ENCODE data around the gene ATXN7L2. TPM values are rescaled to one million over a fixed set of nuclear protein-coding genes. Genes with fewer than 3 reads are reported as not detected.
"Not testable (repeated sequence)": the region's sequence is repeated elsewhere in the genome, so short reads cannot be mapped to it uniquely, and the experiment has no call there.

The ATXN7L2 gene
- total RNA-seq, 2 experiments from 2014 or later = 11.2 to 13.7 TPM

GRCh38 chr1:109443476-109443875 lies 40.2 kb upstream of the ATXN7L2 start:
- H3K27me3 Mint-ChIP-seq = peaks cover 13% of the 10 kb centered on the region
- TF ChIP-seq CTCF (IDR thresholded peaks at IDR 0.05) = no peak
- H3K36me3 Mint-ChIP-seq (ENCODE audit: low read depth) = no peaks in the 10 kb centered on the region
- ChIA-PET POLR2A (interaction anchor here (1.0 kb wide), 1 partner anchor 458 kb away, joined by 3 read pairs; no protein-coding TSS in a partner anchor), CTCF (interaction anchor here (2.5 kb wide), 1 partner anchor 89 kb away, joined by 6 read pairs; no protein-coding TSS in a partner anchor)
- intact Hi-C loops (cut with micrococcal nuclease) = no loop called here
- no peak overlapping the region for H3K27ac Mint-ChIP-seq
- ATAC-seq = no peak
- H3K4me1 Mint-ChIP-seq (ENCODE audit: low read depth) = no peaks in the 10 kb centered on the region
- H3K4me3 Mint-ChIP-seq = no peak overlapping the region
- DNase-seq = no peak
- no peaks in the 10 kb centered on the region for H3K9me3 Mint-ChIP-seq

GRCh38 chr1:109444346-109444745 lies 39.4 kb upstream of the ATXN7L2 start:
- CTCF ChIA-PET = interaction anchor here (2.5 kb wide), 1 partner anchor 88 kb away, joined by 6 read pairs; no protein-coding TSS in a partner anchor
- H3K9me3 Mint-ChIP-seq = no peaks in the 10 kb centered on the region
- H3K27ac Mint-ChIP-seq = no peak overlapping the region
- H3K4me3 Mint-ChIP-seq = no peak overlapping the region
- no peaks in the 10 kb centered on the region for H3K4me1 Mint-ChIP-seq (ENCODE audit: low read depth)
- ATAC-seq = no peak
- no peak for TF ChIP-seq CTCF (IDR thresholded peaks at IDR 0.05)
- peaks cover 13% of the 10 kb centered on the region for H3K27me3 Mint-ChIP-seq
- DNase-seq = no peak
- intact Hi-C loops (cut with micrococcal nuclease) = no loop called here
- no peaks in the 10 kb centered on the region for H3K36me3 Mint-ChIP-seq (ENCODE audit: low read depth)
- POLR2A ChIA-PET = interaction anchor here (1.0 kb wide), 1 partner anchor 459 kb away, joined by 3 read pairs; no protein-coding TSS in a partner anchor

GRCh38 chr1:109445949-109446695 lies 37.6 kb upstream of the ATXN7L2 start:
- ATAC-seq; H3K4me1 Mint-ChIP-seq (ENCODE audit: low read depth); H3K27ac Mint-ChIP-seq; H3K36me3 Mint-ChIP-seq (ENCODE audit: low read depth); DNase-seq; intact Hi-C loops (cut with micrococcal nuclease); H3K9me3 Mint-ChIP-seq; H3K4me3 Mint-ChIP-seq; CTCF ChIA-PET: not testable (repeated sequence)
- POLR2A ChIA-PET = interaction anchor here (0.7 kb wide), 1 partner anchor 291 kb away, joined by 3 read pairs; no protein-coding TSS in a partner anchor
- peaks cover 20% of the 10 kb centered on the region for H3K27me3 Mint-ChIP-seq

GRCh38 chr1:109447524-109447923 lies 36.2 kb upstream of the ATXN7L2 start:
- POLR2A ChIA-PET = no interaction called here
- TF ChIP-seq CTCF (IDR thresholded peaks at IDR 0.05) = no peak
- H3K4me3 Mint-ChIP-seq = no peak overlapping the region
- H3K27me3 Mint-ChIP-seq = peaks cover 24% of the 10 kb centered on the region
- intact Hi-C loops (cut with micrococcal nuclease) = no loop called here
- DNase-seq (no peak), ATAC-seq (no peak)
- CTCF ChIA-PET = no interaction called here
- no peaks in the 10 kb centered on the region for H3K4me1 Mint-ChIP-seq (ENCODE audit: low read depth)
- no peak overlapping the region for H3K27ac Mint-ChIP-seq
- H3K36me3 Mint-ChIP-seq (ENCODE audit: low read depth) = no peaks in the 10 kb centered on the region
- H3K9me3 Mint-ChIP-seq = peaks cover 2% of the 10 kb centered on the region

- H3K4me1 Mint-ChIP-seq (ENCODE audit: low read depth) = no peaks in the 10 kb centered on the region
- DNase-seq = no peak
- no peak for ATAC-seq
- peaks cover 2% of the 10 kb centered on the region for H3K36me3 Mint-ChIP-seq (ENCODE audit: low read depth)
- peaks cover 15% of the 10 kb centered on the region for H3K27me3 Mint-ChIP-seq
- no peak overlapping the region for H3K27ac Mint-ChIP-seq
- POLR2A ChIA-PET = interaction anchor here (1.4 kb wide), 1 partner anchor 17 kb away, joined by 5 read pairs; no protein-coding TSS in a partner anchor
- intact Hi-C loops (cut with micrococcal nuclease) = no loop called here
- no peak overlapping the region for H3K4me3 Mint-ChIP-seq
- CTCF ChIA-PET = no interaction called here
- peaks cover 12% of the 10 kb centered on the region for H3K9me3 Mint-ChIP-seq
- TF ChIP-seq CTCF (IDR thresholded peaks at IDR 0.05) = no peak
Observed at GRCh38 chr1:109454497-109455133, 29.1 kb upstream of the ATXN7L2 start.
